Measurements from ENCODE around the gene IQGAP3. TPM values are rescaled to one million over a fixed set of nuclear protein-coding genes. Genes with fewer than 3 reads are reported as not detected.

Gene IQGAP3
- polyA plus RNA-seq, 1 donor from 2014 or later = not detected

DNA sequence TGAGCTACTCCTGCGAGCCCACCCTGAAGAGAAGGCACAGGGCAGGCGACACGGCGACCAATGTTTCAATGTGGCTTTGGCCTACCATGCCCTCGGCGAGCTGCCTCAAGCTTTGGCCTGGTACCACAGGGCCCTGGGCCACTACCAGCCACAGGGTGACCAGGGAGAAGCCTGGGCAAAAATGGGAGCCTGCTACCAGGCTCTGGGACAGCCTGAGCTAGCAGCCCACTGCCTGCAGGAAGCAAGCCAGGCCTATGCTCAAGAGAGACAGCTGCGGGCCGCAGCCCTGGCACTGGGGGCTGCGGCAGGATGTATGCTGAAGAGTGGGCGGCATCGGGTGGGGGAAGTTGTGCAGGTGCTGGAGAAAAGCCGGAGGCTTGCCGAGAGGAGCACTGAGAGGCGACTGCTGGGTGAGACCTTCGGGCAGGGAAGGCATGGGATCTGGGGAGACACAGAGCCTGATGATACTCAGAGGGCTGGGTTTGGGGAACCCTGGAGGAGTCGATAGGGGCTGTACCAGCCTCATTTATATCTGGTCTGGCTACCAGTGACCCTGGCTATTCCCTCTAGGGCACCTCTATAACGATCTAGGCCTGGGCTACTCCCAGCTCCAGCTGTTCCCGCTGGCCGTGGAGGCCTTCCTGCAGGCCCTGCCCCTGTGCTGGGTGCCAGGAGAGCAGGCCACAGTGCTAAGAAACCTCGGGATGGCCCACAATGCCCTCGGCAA is 9.5 kb upstream of the IQGAP3 start:
- H3K27ac ChIP-seq (ENCODE audit: low read length) = no peak overlapping the region
- H3K4me3 ChIP-seq (ENCODE audit: low read length) = no peak overlapping the region
- no peaks in the 10 kb centered on the region for H3K79me2 ChIP-seq (replicated peaks; ENCODE audit: insufficient read depth, low read length)
- no peak overlapping the region for H2AFZ ChIP-seq (ENCODE audit: low read depth, low read length)
- H3K9me2 ChIP-seq (ENCODE audit: insufficient read depth, low read length) = no peaks in the 10 kb centered on the region
- TF ChIP-seq RAD21 (conservative IDR thresholded peaks at IDR 0.05) = no peak
- TF ChIP-seq MXI1 (conservative IDR thresholded peaks at IDR 0.05; ENCODE audit: poor library complexity, severe bottlenecking) = no peak
- TF ChIP-seq POLR2AphosphoS5 (IDR thresholded peaks at IDR 0.05) = no peak
- no peak for TF ChIP-seq TAF1 (IDR thresholded peaks at IDR 0.05; ENCODE audit: low read depth)
- no peak for TF ChIP-seq EZH2 (IDR thresholded peaks at IDR 0.05; ENCODE audit: borderline replicate concordance, insufficient read depth, low read length, poor library complexity, severe bottlenecking)
- no peaks in the 10 kb centered on the region for H4K20me1 ChIP-seq (ENCODE audit: insufficient read depth)
- no peaks in the 10 kb centered on the region for H3K27me3 ChIP-seq (ENCODE audit: insufficient read depth, low read depth, low read length)
- H3K4me2 ChIP-seq (ENCODE audit: low read length) = no peak overlapping the region
- H3K9ac ChIP-seq (ENCODE audit: low read length) = no peak overlapping the region
- no peaks in the 10 kb centered on the region for H3K9me3 ChIP-seq (ENCODE audit: low read length)
- H3K36me3 ChIP-seq (ENCODE audit: insufficient read depth, low read length) = no peaks in the 10 kb centered on the region
- no peaks in the 10 kb centered on the region for H3F3A ChIP-seq (ENCODE audit: insufficient read depth, low read length, poor library complexity, severe bottlenecking)

DNA sequence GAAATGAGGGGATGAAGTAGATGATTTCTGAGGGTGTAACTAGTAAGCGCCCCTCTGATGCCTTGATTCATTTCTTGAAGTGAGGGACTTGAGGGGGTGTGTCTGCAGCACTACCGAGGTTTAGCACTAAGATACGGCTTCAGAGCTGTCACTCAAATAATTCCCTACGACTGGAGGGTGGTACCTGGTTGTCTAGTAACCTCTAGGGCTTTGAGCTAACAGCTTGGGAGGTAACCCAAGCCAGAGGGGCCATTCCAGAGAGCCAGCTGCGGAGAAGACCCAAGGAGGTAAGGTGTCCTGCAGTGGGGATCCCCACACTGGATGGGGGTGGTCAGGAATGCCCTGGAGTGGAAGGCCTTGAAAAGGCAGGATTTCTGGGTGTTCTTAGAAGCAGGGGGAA is 7.1 kb upstream of the IQGAP3 start, which contains the start of gene TTC24:
Gene TTC24, plus strand, starts transcription at position 252 of the 400 bp plus-strand sequence. CDS start 1,642 bp downstream, outside the sequence.
- no peak within 1 kb of the TSS for H2AFZ ChIP-seq (ENCODE audit: low read depth, low read length)
- no peaks in the 10 kb centered on the region for H3K79me2 ChIP-seq (replicated peaks; ENCODE audit: insufficient read depth, low read length)
- no peak within 1 kb of the TSS for H3K9ac ChIP-seq (ENCODE audit: low read length)
- H3K27me3 ChIP-seq (ENCODE audit: insufficient read depth, low read depth, low read length) = no peaks in the 10 kb centered on the region
- H3F3A ChIP-seq (ENCODE audit: insufficient read depth, low read length, poor library complexity, severe bottlenecking) = no peaks in the 10 kb centered on the region
- no peak within 1 kb of the TSS for H3K4me3 ChIP-seq (ENCODE audit: low read length)
- TF ChIP-seq SMC3 (conservative IDR thresholded peaks at IDR 0.05; ENCODE audit: poor library complexity) (no peak), POLR2AphosphoS5 (IDR thresholded peaks at IDR 0.05) (no peak), RAD21 (conservative IDR thresholded peaks at IDR 0.05) (no peak), EP300 (conservative IDR thresholded peaks at IDR 0.05; ENCODE audit: poor library complexity, severe bottlenecking) (no peak), MXI1 (conservative IDR thresholded peaks at IDR 0.05; ENCODE audit: poor library complexity, severe bottlenecking) (no peak), REST (IDR thresholded peaks at IDR 0.05; ENCODE audit: borderline replicate concordance) (no peak), EZH2 (IDR thresholded peaks at IDR 0.05; ENCODE audit: borderline replicate concordance, insufficient read depth, low read length, poor library complexity, severe bottlenecking) (no peak), TAF1 (IDR thresholded peaks at IDR 0.05; ENCODE audit: low read depth) (no peak)
- TF ChIP-seq, protein P1, sequence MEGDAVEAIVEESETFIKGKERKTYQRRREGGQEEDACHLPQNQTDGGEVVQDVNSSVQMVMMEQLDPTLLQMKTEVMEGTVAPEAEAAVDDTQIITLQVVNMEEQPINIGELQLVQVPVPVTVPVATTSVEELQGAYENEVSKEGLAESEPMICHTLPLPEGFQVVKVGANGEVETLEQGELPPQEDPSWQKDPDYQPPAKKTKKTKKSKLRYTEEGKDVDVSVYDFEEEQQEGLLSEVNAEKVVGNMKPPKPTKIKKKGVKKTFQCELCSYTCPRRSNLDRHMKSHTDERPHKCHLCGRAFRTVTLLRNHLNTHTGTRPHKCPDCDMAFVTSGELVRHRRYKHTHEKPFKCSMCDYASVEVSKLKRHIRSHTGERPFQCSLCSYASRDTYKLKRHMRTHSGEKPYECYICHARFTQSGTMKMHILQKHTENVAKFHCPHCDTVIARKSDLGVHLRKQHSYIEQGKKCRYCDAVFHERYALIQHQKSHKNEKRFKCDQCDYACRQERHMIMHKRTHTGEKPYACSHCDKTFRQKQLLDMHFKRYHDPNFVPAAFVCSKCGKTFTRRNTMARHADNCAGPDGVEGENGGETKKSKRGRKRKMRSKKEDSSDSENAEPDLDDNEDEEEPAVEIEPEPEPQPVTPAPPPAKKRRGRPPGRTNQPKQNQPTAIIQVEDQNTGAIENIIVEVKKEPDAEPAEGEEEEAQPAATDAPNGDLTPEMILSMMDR (IDR thresholded peaks at IDR 0.05; ENCODE audit: poor library complexity, severe bottlenecking) = no peak
- no peaks in the 10 kb centered on the region for H3K36me3 ChIP-seq (ENCODE audit: insufficient read depth, low read length)
- no peaks in the 10 kb centered on the region for H4K20me1 ChIP-seq (ENCODE audit: insufficient read depth)
- H3K9me2 ChIP-seq (ENCODE audit: insufficient read depth, low read length) = no peaks in the 10 kb centered on the region
- no peak within 1 kb of the TSS for H3K27ac ChIP-seq (ENCODE audit: low read length)
- no peaks in the 10 kb centered on the region for H3K9me3 ChIP-seq (ENCODE audit: low read length)
- no peak within 1 kb of the TSS for H3K4me2 ChIP-seq (ENCODE audit: low read length)
